ENCODE data around the gene RABAC1.

RABAC1 gene

GRCh38 chr19:41921577-41922576 lies 37.2 kb downstream of the RABAC1 start:
- no peak for TF ChIP-seq CTCF (IDR thresholded peaks at IDR 0.05; ENCODE audit: insufficient read depth, low read length, missing control alignments)
- H3K4me3 ChIP-seq (ENCODE audit: low read depth, low read length), result no peak overlapping the region
- ChIA-PET POLR2A (no interaction called here), CTCF (interaction anchor here (1.2 kb wide), 1 partner anchor 12 kb away, joined by 5 read pairs; no protein-coding TSS in a partner anchor)
- DNase-seq (ENCODE audit: low read depth, low spot score), result no peak

GRCh38 chr19:41920882-41921576 lies 38.1 kb downstream of the RABAC1 start:
- TF ChIP-seq CTCF (IDR thresholded peaks at IDR 0.05; ENCODE audit: insufficient read depth, low read length, missing control alignments), result no peak
- ChIA-PET POLR2A (no interaction called here), CTCF (interaction anchor here (1.2 kb wide), 1 partner anchor 13 kb away, joined by 5 read pairs; no protein-coding TSS in a partner anchor)
- no peak overlapping the region for H3K4me3 ChIP-seq (ENCODE audit: low read depth, low read length)
- DNase-seq (ENCODE audit: low read depth, low spot score), result no peak

GRCh38 chr19:41919948-41920712 lies 39.0 kb downstream of the RABAC1 start:
- DNase-seq (ENCODE audit: low read depth, low spot score), result no peak
- TF ChIP-seq CTCF (IDR thresholded peaks at IDR 0.05; ENCODE audit: insufficient read depth, low read length, missing control alignments), result no peak
- CTCF ChIA-PET, result interaction anchor here (1.2 to 1.5 kb wide), 2 partner anchors 15 to 17 kb away, joined by 4 to 5 read pairs; no protein-coding TSS in a partner anchor
- POLR2A ChIA-PET, result no interaction called here
- H3K4me3 ChIP-seq (ENCODE audit: low read depth, low read length), result no peak overlapping the region

GRCh38 chr19:41918653-41919244 lies 40.4 kb downstream of the RABAC1 start:
- POLR2A ChIA-PET, result no interaction called here
- no peak overlapping the region for H3K4me3 ChIP-seq (ENCODE audit: low read depth, low read length)

GRCh38 chr19:41918095-41918494 lies 41.0 kb downstream of the RABAC1 start:
- ChIA-PET CTCF (no interaction called here), POLR2A (no interaction called here)
- no peak for TF ChIP-seq CTCF (IDR thresholded peaks at IDR 0.05; ENCODE audit: insufficient read depth, low read length, missing control alignments)
- no peak for DNase-seq (ENCODE audit: low read depth, low spot score)
- H3K4me3 ChIP-seq (ENCODE audit: low read depth, low read length), result no peak overlapping the region

More at GRCh38 chr19:41918653-41919244, 40.4 kb downstream of the RABAC1 start:
- CTCF ChIA-PET, result interaction anchor here (1.2 to 1.5 kb wide), 2 partner anchors 16 to 18 kb away, joined by 4 to 5 read pairs; no protein-coding TSS in a partner anchor
- DNase-seq (ENCODE audit: low read depth, low spot score), result no peak
- TF ChIP-seq CTCF (IDR thresholded peaks at IDR 0.05; ENCODE audit: insufficient read depth, low read length, missing control alignments), result no peak
